GM12872 (cell line): ENCODE measurements around the gene CADPS.
A peak's percentile ranks its signal among the peaks of the same experiment; 100 is the strongest.

Experiments used
- TF ChIP-seq, protein P1 (sequence below): IDR thresholded peaks from 3 replicates; pipeline ENCODE4 v1.5.1; 2011; ENCODE audit warnings: low read depth, mild to moderate bottlenecking, low read length, moderate library complexity; ENCODE audit not compliant: insufficient read depth

The CADPS gene

DNA sequence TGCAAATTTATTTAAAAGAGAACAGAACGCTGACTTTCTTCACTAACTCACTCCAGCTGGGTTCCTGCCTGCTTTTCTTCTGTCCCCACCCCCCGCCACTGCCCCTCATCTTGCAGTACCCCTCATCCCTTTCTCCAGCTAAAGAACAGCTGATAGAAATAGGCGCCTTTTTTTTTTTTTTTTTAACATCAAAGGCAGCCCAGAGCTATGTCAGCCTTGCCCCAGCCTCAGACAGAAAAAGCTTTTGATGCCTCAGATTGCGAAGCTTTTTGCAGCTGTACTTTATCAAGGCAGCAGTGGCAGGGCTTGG is 1.8 kb downstream of the CADPS start:
- TF ChIP-seq, protein P1, sequence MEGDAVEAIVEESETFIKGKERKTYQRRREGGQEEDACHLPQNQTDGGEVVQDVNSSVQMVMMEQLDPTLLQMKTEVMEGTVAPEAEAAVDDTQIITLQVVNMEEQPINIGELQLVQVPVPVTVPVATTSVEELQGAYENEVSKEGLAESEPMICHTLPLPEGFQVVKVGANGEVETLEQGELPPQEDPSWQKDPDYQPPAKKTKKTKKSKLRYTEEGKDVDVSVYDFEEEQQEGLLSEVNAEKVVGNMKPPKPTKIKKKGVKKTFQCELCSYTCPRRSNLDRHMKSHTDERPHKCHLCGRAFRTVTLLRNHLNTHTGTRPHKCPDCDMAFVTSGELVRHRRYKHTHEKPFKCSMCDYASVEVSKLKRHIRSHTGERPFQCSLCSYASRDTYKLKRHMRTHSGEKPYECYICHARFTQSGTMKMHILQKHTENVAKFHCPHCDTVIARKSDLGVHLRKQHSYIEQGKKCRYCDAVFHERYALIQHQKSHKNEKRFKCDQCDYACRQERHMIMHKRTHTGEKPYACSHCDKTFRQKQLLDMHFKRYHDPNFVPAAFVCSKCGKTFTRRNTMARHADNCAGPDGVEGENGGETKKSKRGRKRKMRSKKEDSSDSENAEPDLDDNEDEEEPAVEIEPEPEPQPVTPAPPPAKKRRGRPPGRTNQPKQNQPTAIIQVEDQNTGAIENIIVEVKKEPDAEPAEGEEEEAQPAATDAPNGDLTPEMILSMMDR = no peak

DNA sequence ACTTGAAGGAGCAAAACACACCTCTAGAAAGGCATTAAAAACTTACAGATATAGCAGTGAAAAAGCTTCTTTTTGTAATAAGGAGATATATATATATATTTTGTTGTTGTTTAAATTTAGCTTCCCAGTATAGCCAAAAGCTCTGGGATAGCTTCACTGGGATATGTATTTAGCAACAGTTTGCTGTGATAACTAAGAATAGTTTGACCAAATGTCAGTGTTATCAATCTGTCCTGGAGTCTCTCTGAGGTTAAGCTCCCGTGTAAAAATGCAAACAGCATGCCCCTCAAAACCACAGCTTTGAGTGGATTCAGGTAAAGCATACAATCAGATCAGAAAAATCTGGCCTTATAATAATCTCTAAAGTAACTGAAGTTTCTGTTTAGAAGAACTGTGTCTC is 2.9 kb downstream of the CADPS start:
- TF ChIP-seq, protein P1 = no peak

DNA sequence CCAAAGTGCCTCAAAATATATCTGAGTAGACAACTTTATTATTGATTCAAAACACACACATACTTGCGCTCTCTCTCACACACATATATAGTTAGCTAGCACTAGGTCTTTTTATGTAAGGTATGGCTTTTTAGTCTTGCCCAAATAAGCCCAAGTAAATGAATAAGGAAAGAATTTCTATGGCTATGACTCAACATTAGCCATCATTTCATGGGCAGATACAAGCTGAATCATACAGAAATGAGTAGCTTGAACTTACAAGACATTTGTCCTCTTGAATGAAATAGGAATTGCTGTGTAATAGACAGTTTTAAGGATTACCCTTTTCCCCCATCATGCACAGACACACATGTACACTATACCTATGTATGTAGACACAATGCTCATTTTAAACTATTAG is 4.9 kb downstream of the CADPS start:
- TF ChIP-seq, protein P1 = no peak

DNA sequence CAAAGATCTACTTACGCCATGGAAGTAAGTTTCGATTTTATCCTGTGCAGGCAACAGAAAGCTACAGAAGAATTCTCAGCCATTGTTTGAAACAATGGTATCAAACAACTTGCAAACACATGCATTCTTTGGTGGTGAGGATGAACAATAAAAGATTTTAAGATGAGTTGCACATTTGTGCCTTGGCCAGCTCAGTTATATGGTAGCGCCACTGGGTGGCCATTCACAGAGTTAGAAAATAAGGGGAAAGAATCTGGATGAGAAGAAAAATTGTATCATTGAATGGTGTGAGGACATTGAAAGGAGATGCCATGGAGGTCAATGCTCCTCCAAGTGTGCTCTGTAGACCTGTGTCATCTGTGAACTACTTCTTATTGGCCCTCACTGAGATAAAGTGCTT is 11.6 kb downstream of the CADPS start:
- TF ChIP-seq, protein P1 = 0 out of 3 replicates have a peak, but pooled peaks have one; percentile 2

DNA sequence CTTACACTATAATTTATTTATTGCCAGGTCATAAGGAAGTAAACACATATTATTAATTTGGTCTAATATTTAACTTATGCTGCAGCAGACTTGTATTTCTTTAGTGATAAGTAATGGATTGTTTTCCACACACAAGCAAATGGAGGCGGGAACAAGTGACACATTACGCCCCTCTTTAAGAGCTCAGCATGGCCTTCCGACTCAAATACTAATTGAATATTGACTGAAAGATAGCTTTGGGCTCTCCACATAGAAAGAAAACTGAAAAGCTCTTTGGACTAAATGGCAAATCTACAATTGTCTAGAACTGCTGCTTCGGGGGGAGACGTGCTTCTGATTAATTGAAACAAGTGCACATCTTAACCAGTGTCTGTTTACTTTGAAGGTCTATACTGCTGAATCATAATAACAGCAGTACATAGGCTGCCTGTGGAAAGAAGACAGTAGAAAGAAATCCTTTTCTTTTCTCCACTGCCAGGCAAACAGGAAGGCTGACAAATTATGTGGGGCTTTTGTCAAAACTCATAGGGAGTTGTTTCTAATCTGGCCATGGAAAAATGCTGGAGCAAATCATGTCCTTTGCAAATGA is 15.9 kb downstream of the CADPS start:
- TF ChIP-seq, protein P1 = no peak

DNA sequence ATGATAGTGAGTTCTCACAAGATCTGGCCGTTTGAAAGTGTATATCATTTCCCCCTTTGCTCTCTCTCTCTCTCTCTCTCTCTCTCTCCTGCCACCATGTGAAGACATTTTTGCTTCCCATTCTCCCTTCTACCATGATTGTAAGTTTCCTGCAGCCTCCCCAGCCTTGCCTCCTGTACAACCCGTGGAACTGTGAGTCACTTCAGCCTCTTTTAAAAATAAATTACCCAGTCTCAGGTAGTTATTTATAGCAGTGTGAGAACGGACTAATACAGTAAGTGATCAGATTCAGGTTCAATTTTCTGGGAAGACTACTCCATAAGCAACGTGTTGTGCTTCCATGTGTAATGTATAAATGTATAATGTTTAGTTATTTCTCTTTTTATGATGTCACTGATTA is 29.2 kb downstream of the CADPS start:
- TF ChIP-seq, protein P1 = no peak

DNA sequence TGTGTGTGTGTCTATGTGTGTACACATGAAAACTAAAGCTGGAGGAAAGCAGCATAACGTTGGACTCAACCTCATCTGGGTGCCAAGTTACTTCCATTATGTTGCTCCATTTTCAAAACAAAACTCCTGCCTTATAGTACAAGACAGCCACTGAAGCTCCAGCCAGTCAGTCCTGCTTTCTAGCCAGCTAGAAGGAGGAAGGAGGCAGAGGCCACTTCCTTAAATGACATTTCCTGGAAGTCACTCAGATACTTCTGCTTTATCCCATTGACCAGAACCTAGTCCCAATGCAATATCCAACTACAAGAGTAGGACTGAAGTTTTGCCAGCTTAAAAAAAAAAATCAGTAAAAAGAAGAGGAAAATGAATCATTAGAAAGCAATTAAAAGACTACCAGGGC is 31.7 kb downstream of the CADPS start:
- TF ChIP-seq, protein P1 = no peak
